HepG2 (cell line): Measurements from ENCODE around the gene TRIP6. TPM values are rescaled to one million over a fixed set of nuclear protein-coding genes. Genes with fewer than 3 reads are reported as not detected.
A peak's percentile ranks its signal among the peaks of the same experiment; 100 is the strongest.

ENCODE experiments used
- ATAC-seq: fragments of 200-7000 bp; cut with Tn5 transposase; 3 replicates; pipeline ENCODE4 v1.9.1; 2020; ENCODE audit warnings: mild to moderate bottlenecking, moderate library complexity
- BruUV-seq: library from RNA; stranded (reverse); fragments of 400-500 nt; replicated peaks from 2 replicates; lab custom pipeline; 2021; lab: Mats Ljungman, UMichigan
- CTCF ChIA-PET: fragments of 300-600 bp; formaldehyde crosslinking; extraction: SDS; loops from one replicate; lab custom pipeline; 2021; ENCODE audit warnings: low total read pairs, inconsistent platforms, low intra/inter-chr PET ratio; lab: Yijun Ruan, JAX
- POLR2A ChIA-PET: fragments of 350-600 bp; sonication (Branson Sonifier 250); formaldehyde crosslinking; loops from one replicate; lab custom pipeline; 2020; ENCODE audit warnings: antibody characterized with exemption, inconsistent platforms; lab: Yijun Ruan, JAX
- DNase-seq: peaks from one replicate; pipeline ENCODE4 v3.0.0-alpha.2; 2015; ENCODE audit warnings: low spot score
- FAIRE-seq: peaks from 3 replicates; lab custom pipeline; 2011; peaks lifted over from hg19 to GRCh38; lab: Jason Lieb, UNC
- H2AFZ ChIP-seq: one replicate; pipeline ENCODE4 v1.6.1; 2011; ENCODE audit warnings: low read length, inconsistent platforms
- H3K27ac ChIP-seq: fragments of 300-600 bp; 3 replicates; pipeline ENCODE4 v1.8.0; 2011; ENCODE audit warnings: mixed run types, mild to moderate bottlenecking, mixed read lengths, low read length, inconsistent platforms; ENCODE audit not compliant: insufficient read depth; ENCODE audit errors: extremely low read length
- H3K27me3 ChIP-seq, 2 experiments: fragments of 200-600 bp in 1 of 2; 2 replicates in 1 of 2; 3 replicates in 1 of 2; pipeline versions ENCODE4 v1.6.0 to v1.8.0; 2011; ENCODE audit warnings: low read length in 2 of 2, mild to moderate bottlenecking in 2 of 2, moderate library complexity in 2 of 2, inconsistent platforms in 1 of 2; ENCODE audit not compliant: insufficient read depth in 2 of 2, control insufficient read depth in 1 of 2
- H3K36me3 ChIP-seq, 2 experiments: fragments of 200-600 bp in 1 of 2; replicated peaks in 1 of 2; 2 replicates in 1 of 2; 3 replicates in 1 of 2; pipeline versions ENCODE4 v1.5.1 to v1.8.0; 2011; ENCODE audit warnings: low read length in 2 of 2, inconsistent platforms in 1 of 2; ENCODE audit not compliant: insufficient read depth in 2 of 2, control insufficient read depth in 1 of 2
- H3K4me1 ChIP-seq: 2 replicates; pipeline ENCODE4 v1.5.1; 2012; ENCODE audit warnings: low read length, inconsistent platforms; ENCODE audit not compliant: insufficient read depth
- H3K4me2 ChIP-seq: 2 replicates; pipeline ENCODE4 v1.6.0; 2011; ENCODE audit warnings: low read depth, low read length, inconsistent platforms
- H3K4me3 ChIP-seq, 3 experiments: fragments of 200-600 bp in 1 of 3; sonication (generic), shearing (Covaris generic) in 1 of 3; replicated peaks in 1 of 3; 2 replicates each; pipeline ENCODE4 v1.5.1; 2011 to 2016; ENCODE audit warnings: low read length in 3 of 3, inconsistent platforms in 2 of 3, low read depth in 2 of 3, mild to moderate bottlenecking in 2 of 3, control low read depth in 1 of 3, mixed read lengths in 1 of 3; ENCODE audit not compliant: insufficient read depth in 1 of 3
- H3K79me2 ChIP-seq: one replicate; pipeline ENCODE4 v1.6.1; 2011; ENCODE audit warnings: low read length, inconsistent platforms; ENCODE audit not compliant: insufficient read depth
- H3K9ac ChIP-seq: 2 replicates; pipeline ENCODE4 v1.6.0; 2011; ENCODE audit warnings: mild to moderate bottlenecking, low read depth, low read length, inconsistent platforms; ENCODE audit not compliant: insufficient read depth
- H3K9me3 ChIP-seq: 2 replicates; pipeline ENCODE4 v1.5.1; 2012; ENCODE audit warnings: mild to moderate bottlenecking, low read length
- H4K20me1 ChIP-seq: 2 replicates; pipeline ENCODE4 v1.6.0; 2011; ENCODE audit warnings: inconsistent platforms, mild to moderate bottlenecking, low read length, moderate library complexity; ENCODE audit not compliant: insufficient read depth
- BRF2 ChIP-seq: sonication (generic); formaldehyde crosslinking; IDR thresholded peaks from 2 replicates; pipeline ENCODE4 v1.8.1; 2022; ENCODE audit warnings: mild to moderate bottlenecking, missing genetic modification reagents
- CBX5 ChIP-seq: sonication (generic); formaldehyde crosslinking; IDR thresholded peaks from 2 replicates; pipeline ENCODE4 v1.4.0; 2020; ENCODE audit warnings: missing genetic modification reagents, borderline replicate concordance
- DBP ChIP-seq: sonication (generic); formaldehyde crosslinking; IDR thresholded peaks from 2 replicates; pipeline ENCODE4 v1.4.0; 2020; ENCODE audit warnings: missing genetic modification reagents; ENCODE audit errors: not compliant biosample characterization
- ELF3 ChIP-seq: IDR thresholded peaks from 2 replicates; pipeline ENCODE4 v1.6.1; 2016; ENCODE audit warnings: missing genetic modification reagents, missing compliant biosample characterization
- GABPB1 ChIP-seq: IDR thresholded peaks from 2 replicates; pipeline ENCODE4 v1.6.1; 2016; ENCODE audit warnings: mild to moderate bottlenecking, missing genetic modification reagents, moderate library complexity, missing compliant biosample characterization
- HHEX ChIP-seq: IDR thresholded peaks from 2 replicates; pipeline ENCODE4 v1.6.1; 2016; ENCODE audit warnings: control low read depth
- IRF9 ChIP-seq: sonication (generic); formaldehyde crosslinking; IDR thresholded peaks from 2 replicates; pipeline ENCODE4 v1.8.0; 2022; ENCODE audit warnings: missing genetic modification reagents, mild to moderate bottlenecking, borderline replicate concordance
- MAFG ChIP-seq: sonication (generic); formaldehyde crosslinking; IDR thresholded peaks from 2 replicates; pipeline ENCODE4 v1.5.1; 2020; ENCODE audit warnings: mild to moderate bottlenecking, missing genetic modification reagents
- MED1 ChIP-seq: sonication (generic); formaldehyde crosslinking; IDR thresholded peaks from 2 replicates; pipeline ENCODE4 v1.4.0; 2020; ENCODE audit warnings: missing genetic modification reagents
- MIXL1 ChIP-seq: IDR thresholded peaks from 2 replicates; pipeline ENCODE4 v1.6.1; 2016
- REPIN1 ChIP-seq: sonication (generic); formaldehyde crosslinking; IDR thresholded peaks from 2 replicates; pipeline ENCODE4 v1.8.0; 2022; ENCODE audit warnings: missing genetic modification reagents, low read depth, mild to moderate bottlenecking, borderline replicate concordance
- RFX5 ChIP-seq: IDR thresholded peaks from 2 replicates; pipeline ENCODE4 v1.6.1; 2011; ENCODE audit warnings: low read depth, low read length, improper control_type of control experiment
- SMAD9 ChIP-seq: sonication (generic); formaldehyde crosslinking; IDR thresholded peaks from 2 replicates; pipeline ENCODE4 v1.5.1; 2020; ENCODE audit warnings: mild to moderate bottlenecking, missing genetic modification reagents
- TRIM22 ChIP-seq: fragments of 450-650 bp; IDR thresholded peaks from 2 replicates; pipeline ENCODE4 v1.6.1; 2017
- ZNF317 ChIP-seq: sonication (generic); formaldehyde crosslinking; IDR thresholded peaks from 2 replicates; pipeline ENCODE4 v1.5.0; 2020; ENCODE audit warnings: mild to moderate bottlenecking, missing genetic modification reagents
- ZNF329 ChIP-seq: sonication (generic); formaldehyde crosslinking; IDR thresholded peaks from 2 replicates; pipeline ENCODE4 v1.9.0; 2021; ENCODE audit warnings: low read depth, mild to moderate bottlenecking, missing genetic modification reagents
- ZNF431 ChIP-seq: sonication (generic); formaldehyde crosslinking; IDR thresholded peaks from 2 replicates; pipeline ENCODE4 v1.9.0; 2022; ENCODE audit warnings: missing genetic modification reagents, low read depth, mild to moderate bottlenecking, borderline replicate concordance
- ZNF782 ChIP-seq: sonication (generic); formaldehyde crosslinking; IDR thresholded peaks from 2 replicates; pipeline ENCODE4 v1.4.0; 2020; ENCODE audit warnings: missing genetic modification reagents, mild to moderate bottlenecking, borderline replicate concordance
- ZNF839 ChIP-seq: sonication (generic); formaldehyde crosslinking; IDR thresholded peaks from 2 replicates; pipeline ENCODE4 v1.4.0; 2020; ENCODE audit warnings: missing genetic modification reagents, mild to moderate bottlenecking, borderline replicate concordance
- WGBS: methylation state at CpG from one replicate; pipeline ENCODE4 v1.1.6; 2017; ENCODE audit warnings: low lambda C conversion rate; 5-methylcytosine and 5-hydroxymethylcytosine counted together
- in situ Hi-C: cut with HindIII; loops from 2 replicates; pipeline ENCODE4 v1.10.0; 2017; ENCODE audit warnings: low pct_unique_long_range_greater_than_20kb; ENCODE audit not compliant: extremely low pct_ligation_motif_present
- intact Hi-C: fragments of 100-400 bp; cut with micrococcal nuclease; formaldehyde crosslinking; loops from one replicate; pipeline ENCODE4 v1.10.0; 2022; ENCODE audit not compliant: unreplicated experiment
- polyA plus RNA-seq, 8 experiments: library from polyadenylated mRNA; depleted of rRNA in 3 of 8; stranded (reverse) in 7 of 8; unstranded in 1 of 8; fragments of >200 nt; fragmentation: Illumina TruSeq in 4 of 8; extraction: Trizol in 4 of 8; gene quantifications; 2 replicates each; pipeline versions ENCODE4 v1.2.1 to v1.2.3, GENCODE V29; 2011 to 2016; ENCODE audit warnings: low read depth in 4 of 8, missing spikeins in 1 of 8, mixed read lengths in 1 of 8; ENCODE audit not compliant: insufficient read depth in 1 of 8
- total RNA-seq, 5 experiments: library from RNA; depleted of rRNA; stranded (reverse); fragments of >200 nt; fragmentation: Illumina TruSeq; extraction: Trizol; gene quantifications; 2 replicates each; pipeline ENCODE4 v1.2.3, GENCODE V29; 2016; ENCODE audit warnings: low read depth in 1 of 5

Gene TRIP6
- total and polyA plus RNA-seq, 2 of the 13 experiments (the other 11 are each of a cell fraction or from before 2014, with no cell fraction given) = 0.34 to 0.38 TPM

GRCh38 chr7:100827330-100828226 lies 39.6 kb upstream of the TRIP6 start, which contains the start of gene EPHB4:
TSS of gene EPHB4 (minus strand) at chr7:100827523. CDS start at chr7:100827030, 493 bp downstream.
- peak; percentile 90 for DNase-seq
- in situ Hi-C loops = no loop called here
- 9% methylated on average over 38 of the region's 80 CpGs for WGBS
- 0 out of 2 replicates have a peak, but pooled peaks have one; percentile 26 for TF ChIP-seq ZNF839 (CRISPR knock-in tag)
- TF ChIP-seq CBX5 (CRISPR knock-in tag) = peak; percentile 53; the same call in 1 of the 2 replicates
- TF ChIP-seq TRIM22 = no peak
- TF ChIP-seq GABPB1 (CRISPR knock-in tag) = peak; percentile 74; the same call in 1 of the 2 replicates
- TF ChIP-seq DBP (CRISPR knock-in tag) = peak; percentile 8
- no peak for TF ChIP-seq SMAD9 (CRISPR knock-in tag)
- no peak for TF ChIP-seq RFX5
- TF ChIP-seq ZNF431 (CRISPR knock-in tag) = no peak
- TF ChIP-seq MIXL1 = no peak
- TF ChIP-seq ZNF782 = 0 out of 2 replicates have a peak, but pooled peaks have one; percentile 36
- TF ChIP-seq HHEX (CRISPR knock-in tag) = no peak
- peak; percentile 46; the same call in 1 of the 2 replicates for TF ChIP-seq ELF3 (CRISPR knock-in tag)
- no peak; the same call in 1 of the 2 replicates for TF ChIP-seq IRF9 (CRISPR knock-in tag)
- TF ChIP-seq MAFG = no peak
- 0 out of 2 replicates have a peak, but pooled peaks have one; percentile 33 for TF ChIP-seq ZNF329 (CRISPR knock-in tag)
- TF ChIP-seq BRF2 (CRISPR knock-in tag) = no peak
- TF ChIP-seq REPIN1 (CRISPR knock-in tag) = peak; percentile 60; the same call in 1 of the 2 replicates
- TF ChIP-seq ZNF317 (CRISPR knock-in tag) = peak; percentile 39; the same call in 1 of the 2 replicates
- peak; percentile 80 for TF ChIP-seq MED1 (CRISPR knock-in tag)

More at GRCh38 chr7:100827330-100828226, 39.6 kb upstream of the TRIP6 start, which contains the start of gene EPHB4:
- Histone ChIP-seq H3K36me3 (peaks cover 11% of the 10 kb centered on the region in 2 experiments; a peak in 3 of 5 replicates), H3K9me3 (no peaks in the 10 kb centered on the region), H3K9ac (peak within 1 kb of the TSS; percentile 78), H3K4me2 (peak within 1 kb of the TSS; percentile 95), H3K4me1 (peaks cover 71% of the 10 kb centered on the region), H3K79me2 (peaks cover 33% of the 10 kb centered on the region), H2AFZ (no peak within 1 kb of the TSS), H3K27me3 (no peaks in the 10 kb centered on the region; a peak in 2 of 5 replicates), H3K27ac (peak within 1 kb of the TSS; percentile 69), H4K20me1 (peaks cover 13% of the 10 kb centered on the region; the same call in 1 of the 2 replicates), H3K4me3 (peak within 1 kb of the TSS; percentile 81 to 90 (median 87))
- peak; percentile 81 for ATAC-seq
- peak; percentile 18 for FAIRE-seq
- BruUV-seq = TSS peak; percentile 73
- intact Hi-C loops = no loop called here
- ChIA-PET POLR2A (interaction anchor here (0.8 to 4.1 kb wide), 15 partner anchors 9 to 241 kb away, joined by 3 to 69 read pairs (median 6); partner anchors contain the start of genes FBXO24, GIGYF1, LRCH4 and MOSPD3), CTCF (interaction anchor here (0.7 to 0.9 kb wide), 2 partner anchors 24 to 28 kb away, joined by 3 to 5 read pairs; no protein-coding TSS in a partner anchor)
